ENCODE measurements around the gene MRPS6.

MRPS6 gene

DNA sequence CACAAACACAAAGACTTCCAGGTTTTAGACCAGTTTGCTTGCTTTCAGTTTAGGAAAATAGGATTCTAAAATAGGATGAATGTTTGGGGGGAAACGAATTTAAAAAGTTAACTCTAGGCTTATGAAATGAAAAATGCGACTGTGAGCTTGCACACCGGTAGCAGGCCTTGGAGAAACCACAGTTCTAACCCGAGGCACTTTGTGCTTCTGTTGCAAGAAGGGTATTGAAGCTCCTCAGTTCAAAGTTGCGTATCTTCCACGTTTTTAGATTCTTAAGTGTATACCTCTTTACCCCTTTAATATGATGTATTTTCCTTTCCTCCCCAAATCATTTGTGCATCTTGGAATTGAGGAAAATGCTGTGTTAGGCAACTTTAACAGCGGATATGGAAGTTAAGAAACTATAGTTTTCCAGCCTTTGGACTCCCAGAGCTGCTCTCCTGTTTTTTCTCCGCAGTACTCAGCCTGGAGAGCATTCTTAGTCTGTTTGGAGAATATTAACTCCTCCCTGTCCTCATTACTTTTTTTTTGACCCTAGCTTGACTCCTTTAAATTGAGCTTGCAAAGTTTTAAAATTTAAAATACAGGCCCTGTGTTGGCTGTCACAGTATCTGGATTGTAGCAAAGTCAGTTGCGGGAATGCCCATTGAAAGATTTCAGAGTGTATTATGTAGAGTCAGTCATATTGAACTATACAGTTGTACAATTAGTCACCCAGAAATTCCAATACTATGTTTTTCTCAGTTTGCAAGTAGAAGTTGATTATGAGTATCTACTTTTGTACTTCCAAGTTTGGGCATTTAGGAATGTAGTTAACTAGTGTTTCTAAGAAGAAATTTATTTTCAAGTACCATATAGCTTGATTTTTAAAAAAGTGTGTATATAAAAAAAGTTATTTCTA is 2.6 kb downstream of the MRPS6 start:
- no peak for TF ChIP-seq POLR2A (IDR thresholded peaks at IDR 0.05; ENCODE audit: low read depth, low read length)
- FAIRE-seq (no peak), DNase-seq (ENCODE audit: insufficient read length, low spot score) (no peak)

DNA sequence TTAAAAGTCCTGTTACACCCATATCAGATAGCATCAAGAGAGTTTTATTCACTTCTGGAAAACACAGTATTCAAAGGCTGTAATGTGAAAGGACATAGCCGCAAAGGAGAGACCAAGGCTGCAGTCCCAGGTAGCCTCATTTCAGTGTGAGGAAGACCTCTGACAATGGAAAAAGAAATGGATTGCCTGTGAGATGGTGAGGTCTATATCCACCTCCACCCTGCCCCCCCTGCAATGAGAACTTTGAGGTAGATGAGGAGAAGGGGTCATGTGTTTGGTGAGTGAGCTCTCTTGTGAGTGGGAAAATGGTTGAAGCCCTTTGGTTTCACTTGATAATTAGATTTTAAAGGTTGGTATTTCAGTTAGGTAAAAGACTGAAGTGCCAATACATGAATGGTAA is 3.5 kb downstream of the MRPS6 start:
- FAIRE-seq (no peak), DNase-seq (ENCODE audit: insufficient read length, low spot score) (no peak)

DNA sequence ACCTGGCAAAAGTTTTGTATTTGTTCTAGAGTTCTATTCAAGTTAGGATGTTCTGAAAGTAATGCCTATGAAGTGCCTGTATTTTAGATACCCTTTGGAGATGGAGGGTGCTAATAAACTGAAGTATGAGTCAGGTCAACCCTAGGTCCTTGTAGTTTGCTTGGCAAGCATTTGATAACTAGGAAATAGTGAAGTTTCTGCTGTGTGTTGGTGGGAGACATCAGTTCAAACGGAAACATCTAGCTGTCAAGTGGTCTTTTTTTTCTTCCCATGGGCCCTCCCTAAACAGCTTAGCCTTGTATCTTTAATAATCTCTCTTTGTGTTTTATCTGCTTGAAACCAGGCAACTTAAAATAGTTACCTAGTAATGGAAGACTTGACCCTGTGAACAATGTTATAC is 4.5 kb downstream of the MRPS6 start:
- DNase-seq (ENCODE audit: insufficient read length, low spot score) (no peak), FAIRE-seq (no peak)
- no peak for TF ChIP-seq POLR2A (IDR thresholded peaks at IDR 0.05; ENCODE audit: low read depth, low read length)

More for the DNA sequence above, 3.5 kb downstream of the MRPS6 start:
- no peak for TF ChIP-seq POLR2A (IDR thresholded peaks at IDR 0.05; ENCODE audit: low read depth, low read length)

DNA sequence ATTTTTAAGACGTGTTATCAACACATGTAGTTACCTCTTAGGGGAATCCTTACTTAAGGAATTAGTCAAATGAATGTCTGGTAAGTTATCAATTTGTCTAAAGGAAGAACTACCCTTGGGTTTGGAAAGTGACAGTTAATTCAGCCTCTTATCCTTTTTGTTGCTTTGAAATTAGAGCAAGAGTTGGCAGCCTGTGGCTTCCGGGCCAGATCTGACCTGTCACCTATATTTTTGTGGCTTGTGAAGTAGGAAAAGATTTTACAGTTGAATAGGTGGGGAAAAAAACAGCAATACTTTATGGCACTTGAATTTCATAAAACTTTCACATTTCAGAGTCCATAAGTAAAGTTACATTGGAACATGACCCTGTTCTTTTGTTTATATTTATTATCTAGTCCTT is 5.5 kb downstream of the MRPS6 start:
- FAIRE-seq (no peak), DNase-seq (ENCODE audit: insufficient read length, low spot score) (no peak)
- no peak for TF ChIP-seq POLR2A (IDR thresholded peaks at IDR 0.05; ENCODE audit: low read depth, low read length)

DNA sequence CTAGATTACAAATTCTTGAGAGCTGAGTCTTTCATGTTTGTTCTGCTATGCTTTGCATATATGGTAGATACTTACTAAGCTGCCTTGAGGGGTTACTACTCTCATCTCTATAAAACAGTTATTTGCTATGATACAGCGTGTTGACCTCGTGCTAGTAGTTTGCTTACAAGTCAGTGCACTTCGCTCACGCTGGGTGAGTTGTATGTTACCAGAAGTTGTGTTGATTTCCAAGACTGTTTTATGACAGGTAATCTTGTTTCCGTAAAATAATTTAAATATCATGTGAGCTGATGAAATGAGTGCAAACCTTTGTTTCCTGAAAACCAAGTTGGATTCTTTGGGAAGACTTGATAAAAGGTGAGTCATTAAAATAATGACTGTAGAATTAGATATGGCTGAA is 7.3 kb downstream of the MRPS6 start:
- DNase-seq (ENCODE audit: insufficient read length, low spot score) (no peak), FAIRE-seq (no peak)

DNA sequence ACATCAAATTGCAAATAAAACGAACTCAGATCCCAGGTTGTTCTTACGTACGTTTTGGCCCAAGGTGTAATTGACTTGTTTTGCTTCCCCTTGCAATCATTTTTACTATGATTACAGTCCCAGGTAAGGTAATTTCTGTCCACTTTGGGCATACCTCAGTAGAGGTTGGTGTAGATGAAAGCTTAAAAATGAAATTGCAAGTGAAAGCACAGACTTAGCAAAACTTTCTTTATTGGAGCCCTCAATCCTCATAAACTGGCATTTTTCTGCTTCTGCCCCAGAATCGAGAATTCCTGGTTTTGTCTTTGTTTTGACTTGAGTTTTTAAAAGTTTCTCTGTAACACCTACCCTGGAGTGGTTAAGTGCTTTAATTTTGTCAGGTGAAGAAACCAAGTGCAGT is 9.4 kb downstream of the MRPS6 start:
- FAIRE-seq: no peak
- no peak for TF ChIP-seq POLR2A (IDR thresholded peaks at IDR 0.05; ENCODE audit: low read depth, low read length)
- no peak for DNase-seq (ENCODE audit: insufficient read length, low spot score)

More for the DNA sequence above, 7.3 kb downstream of the MRPS6 start:
- no peak for TF ChIP-seq POLR2A (IDR thresholded peaks at IDR 0.05; ENCODE audit: low read depth, low read length)

DNA sequence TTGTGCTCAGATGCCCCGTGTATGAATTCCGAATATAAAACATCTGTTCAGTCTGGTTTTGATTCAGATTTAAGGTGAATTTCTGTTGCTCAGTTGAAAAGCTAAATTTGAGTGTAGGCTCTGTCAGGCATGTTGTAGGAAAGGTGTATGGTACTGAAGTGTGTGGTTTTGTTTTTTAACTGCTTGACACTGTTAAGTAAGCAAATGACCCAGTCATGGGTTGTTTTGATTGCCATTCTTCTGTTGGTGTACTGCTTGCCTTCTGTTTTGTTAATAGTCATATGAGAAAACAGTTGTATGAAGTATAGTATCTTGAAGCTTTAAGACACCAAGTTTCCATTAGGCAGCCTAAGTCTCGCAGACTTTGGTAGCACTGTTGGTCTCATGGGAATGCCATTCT is 10.0 kb downstream of the MRPS6 start:
- no peak for FAIRE-seq
- no peak for TF ChIP-seq POLR2A (IDR thresholded peaks at IDR 0.05; ENCODE audit: low read depth, low read length)

DNA sequence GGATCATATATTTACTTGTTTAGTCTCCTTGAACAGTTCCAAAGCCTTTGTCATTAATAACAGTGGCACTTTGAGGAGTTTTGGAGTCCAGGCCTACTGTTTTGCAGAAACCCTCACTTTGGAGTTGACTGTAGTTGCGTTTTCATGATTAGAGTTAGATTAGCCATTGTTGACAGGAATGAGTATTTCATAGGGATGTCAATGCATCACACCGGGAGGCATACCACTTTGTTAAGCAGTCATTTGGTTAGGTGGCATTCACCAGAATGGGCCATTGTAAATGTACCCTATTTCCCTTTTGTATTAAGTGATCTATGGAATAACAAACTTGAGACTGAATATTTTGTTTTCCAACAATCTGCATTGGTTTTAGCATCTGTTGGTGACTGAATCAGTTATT is 11.8 kb downstream of the MRPS6 start:
- no peak for DNase-seq (ENCODE audit: insufficient read length, low spot score)
- no peak for TF ChIP-seq POLR2A (IDR thresholded peaks at IDR 0.05; ENCODE audit: low read depth, low read length)
- FAIRE-seq: no peak

More for the DNA sequence above, 10.0 kb downstream of the MRPS6 start:
- DNase-seq (ENCODE audit: insufficient read length, low spot score): no peak

DNA sequence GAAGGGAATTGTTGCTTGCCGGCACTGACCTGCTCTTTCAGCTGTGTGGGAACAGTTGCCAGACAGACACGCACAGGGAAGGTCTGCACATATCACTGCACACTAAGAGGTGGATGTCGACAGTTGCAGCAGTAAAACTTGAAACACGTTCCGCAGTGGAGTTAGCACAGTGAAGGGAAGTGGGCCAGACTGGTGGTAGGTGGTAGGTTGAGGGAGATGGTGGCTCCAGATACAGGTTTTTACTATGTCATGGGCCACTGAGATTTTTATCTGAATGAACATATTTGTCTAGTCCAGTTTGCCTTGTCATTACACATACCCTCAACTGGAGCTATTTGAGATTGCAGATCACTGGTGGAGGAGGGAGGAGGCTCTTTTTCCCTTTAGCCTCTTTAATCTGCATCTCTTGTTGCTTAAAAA is 13.5 kb downstream of the MRPS6 start:
- TF ChIP-seq POLR2A (IDR thresholded peaks at IDR 0.05; ENCODE audit: low read depth, low read length): no peak
- no peak for FAIRE-seq
- DNase-seq (ENCODE audit: insufficient read length, low spot score): no peak

DNA sequence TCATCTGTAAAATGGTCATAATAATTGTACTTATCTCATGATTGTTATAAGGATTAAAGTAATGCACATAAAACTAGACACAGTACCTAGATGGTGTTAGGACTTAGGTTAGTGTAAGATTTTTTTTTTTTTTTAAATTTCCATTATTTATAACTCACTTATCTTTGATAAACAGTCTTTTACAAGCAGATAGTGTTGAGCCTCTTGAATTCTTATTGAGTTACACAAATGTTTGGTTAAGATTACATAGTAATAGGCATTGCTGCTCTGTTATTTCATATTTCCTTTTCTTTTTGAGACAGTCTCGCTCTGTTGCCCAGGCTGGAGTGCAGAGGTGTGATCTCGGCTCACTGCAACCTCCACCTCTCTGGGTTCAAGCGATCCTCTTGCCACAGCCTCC is 15.4 kb downstream of the MRPS6 start:
- no peak for FAIRE-seq
- DNase-seq (ENCODE audit: insufficient read length, low spot score): no peak
- no peak for TF ChIP-seq POLR2A (IDR thresholded peaks at IDR 0.05; ENCODE audit: low read depth, low read length)

DNA sequence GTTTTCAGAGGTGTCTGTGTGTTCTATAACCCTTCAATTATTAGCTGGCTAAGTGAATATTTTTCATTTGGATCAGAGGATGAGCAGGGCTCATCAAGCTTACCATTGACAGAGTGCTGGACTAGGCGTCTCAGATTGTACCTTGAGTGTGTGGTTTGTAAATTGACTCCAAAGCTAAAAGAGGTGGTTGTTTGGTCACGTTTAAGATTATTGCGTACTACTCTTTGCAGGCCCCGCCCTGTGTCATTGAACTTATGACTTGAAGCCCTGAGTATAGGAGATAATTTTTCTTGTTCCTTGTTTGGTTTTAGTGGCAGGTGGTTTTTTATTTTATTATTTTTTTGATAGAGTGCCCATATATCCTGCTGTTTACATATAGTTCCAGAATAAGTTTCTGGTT is 17.7 kb downstream of the MRPS6 start:
- DNase-seq (ENCODE audit: insufficient read length, low spot score): no peak
- no peak for TF ChIP-seq POLR2A (IDR thresholded peaks at IDR 0.05; ENCODE audit: low read depth, low read length)
- no peak for FAIRE-seq

DNA sequence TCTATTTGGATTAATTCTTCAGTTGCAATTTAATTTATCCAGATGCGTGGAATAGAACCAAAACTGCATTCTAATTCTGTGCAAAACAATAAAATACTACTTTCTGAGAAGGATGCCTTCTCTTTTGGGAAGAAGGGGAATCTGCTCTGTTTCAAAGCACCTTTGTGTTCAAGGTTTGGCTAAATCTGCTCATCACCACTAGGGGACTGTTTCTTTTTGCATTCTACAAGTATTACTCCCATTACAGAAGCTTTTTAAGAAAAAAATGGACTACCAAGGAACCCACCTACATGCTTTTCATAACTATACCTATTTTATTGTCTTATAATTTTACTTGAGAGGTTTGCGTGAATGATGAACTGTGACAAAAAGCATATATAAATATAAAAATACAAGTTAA is 18.2 kb downstream of the MRPS6 start:
- FAIRE-seq: no peak

DNA sequence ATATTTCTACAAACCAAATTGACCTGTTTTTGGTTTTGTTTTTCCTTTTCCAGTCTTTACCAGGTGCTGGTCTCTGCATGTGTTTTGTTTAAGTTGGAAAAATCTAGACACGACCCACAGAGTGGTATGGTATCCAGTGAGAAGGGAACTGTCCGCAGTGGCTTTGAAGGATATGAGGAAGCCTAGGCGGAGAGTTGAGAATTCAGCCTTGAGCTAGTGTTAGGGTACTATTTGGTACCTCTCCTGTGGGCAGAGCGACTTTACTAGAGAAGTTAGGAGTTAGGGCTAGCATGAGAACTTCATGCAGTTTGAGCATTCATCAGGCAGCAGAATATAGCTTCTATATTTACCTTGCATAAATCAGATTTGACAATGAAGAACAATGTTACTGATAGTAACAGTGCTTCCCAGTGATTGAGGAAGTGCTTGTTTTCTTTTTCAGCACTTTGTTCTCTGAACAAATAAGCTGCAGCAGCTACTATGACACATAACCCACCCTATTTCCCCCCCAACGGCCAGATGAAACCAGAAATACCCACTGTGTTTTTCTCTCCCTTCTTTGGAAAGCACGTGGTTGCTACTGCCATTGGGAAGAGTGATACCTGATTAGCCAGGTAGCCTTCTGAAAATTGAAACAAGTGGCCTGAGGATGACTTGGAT is 19.0 kb downstream of the MRPS6 start:
- TF ChIP-seq POLR2A (IDR thresholded peaks at IDR 0.05; ENCODE audit: low read depth, low read length): no peak
- FAIRE-seq (no peak), DNase-seq (ENCODE audit: insufficient read length, low spot score) (no peak)

More for the DNA sequence above, 18.2 kb downstream of the MRPS6 start:
- TF ChIP-seq POLR2A (IDR thresholded peaks at IDR 0.05; ENCODE audit: low read depth, low read length): no peak
- no peak for DNase-seq (ENCODE audit: insufficient read length, low spot score)

DNA sequence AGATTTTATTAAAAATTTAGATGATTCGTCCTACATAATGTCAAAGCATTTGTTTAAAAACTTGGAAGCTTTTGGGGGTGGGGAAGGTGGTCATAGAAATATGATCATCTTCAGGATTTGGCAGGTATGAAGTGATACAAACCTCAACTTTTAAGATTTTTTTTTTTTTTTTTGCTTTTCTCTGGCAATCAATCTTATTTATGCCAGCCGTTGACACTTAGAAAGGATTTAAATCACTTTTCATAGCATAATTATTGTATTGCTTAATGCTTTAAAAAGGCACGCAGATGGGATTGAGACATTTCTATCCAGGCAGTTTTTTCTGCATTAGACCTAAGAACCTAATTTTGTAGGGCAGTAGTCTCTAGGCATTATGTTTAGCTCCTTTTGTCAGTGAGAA is 19.7 kb downstream of the MRPS6 start:
- FAIRE-seq (no peak), DNase-seq (ENCODE audit: insufficient read length, low spot score) (no peak)
- no peak for TF ChIP-seq POLR2A (IDR thresholded peaks at IDR 0.05; ENCODE audit: low read depth, low read length)

DNA sequence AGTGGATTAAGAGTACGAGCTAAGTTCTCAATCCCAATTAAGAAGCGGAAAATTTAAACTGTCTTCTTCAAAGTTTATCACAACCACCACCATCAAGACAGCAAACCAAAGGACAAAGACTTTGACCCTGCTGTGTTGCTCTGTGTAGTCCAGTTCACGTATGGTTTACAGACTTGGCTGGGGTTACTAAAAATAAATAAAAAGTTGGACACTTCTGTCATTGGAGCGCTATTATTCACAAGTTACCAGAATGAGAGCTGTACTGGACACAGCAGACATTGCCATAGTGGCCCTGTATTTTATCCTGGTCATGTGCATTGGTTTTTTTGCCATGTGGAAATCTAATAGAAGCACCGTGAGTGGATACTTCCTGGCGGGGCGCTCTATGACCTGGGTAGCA is 21.6 kb downstream of the MRPS6 start:
- no peak for DNase-seq (ENCODE audit: insufficient read length, low spot score)
- TF ChIP-seq POLR2A (IDR thresholded peaks at IDR 0.05; ENCODE audit: low read depth, low read length): no peak
- FAIRE-seq: no peak
